Kidney glomerular epithelial cell (primary cell): ENCODE measurements around the gene CHN2.

Experiments
- DNase-seq: peaks from one replicate; lab custom pipeline; 2025; lab: John Stamatoyannopoulos, UW

The CHN2 gene

DNA sequence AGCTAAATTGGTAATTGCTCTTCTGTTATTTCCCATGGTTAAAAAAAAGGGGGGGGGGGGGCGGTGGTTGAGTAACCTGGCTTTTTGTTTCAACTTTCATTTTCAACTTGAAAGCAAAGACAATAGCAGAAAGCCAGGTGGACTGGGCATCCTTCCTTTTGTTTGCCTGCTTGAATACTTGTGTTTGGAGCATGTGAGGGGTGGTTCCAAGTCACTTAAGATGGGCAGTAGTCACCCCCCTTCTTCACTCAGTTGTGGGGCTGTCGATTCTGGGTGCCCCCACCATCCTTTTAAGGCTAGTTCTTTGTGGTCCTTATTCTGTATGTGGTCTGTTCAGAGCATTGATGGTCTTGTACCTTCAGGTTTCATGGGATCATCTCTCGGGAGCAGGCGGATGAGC is 203.4 kb downstream of the CHN2 start:
- no peak for DNase-seq

DNA sequence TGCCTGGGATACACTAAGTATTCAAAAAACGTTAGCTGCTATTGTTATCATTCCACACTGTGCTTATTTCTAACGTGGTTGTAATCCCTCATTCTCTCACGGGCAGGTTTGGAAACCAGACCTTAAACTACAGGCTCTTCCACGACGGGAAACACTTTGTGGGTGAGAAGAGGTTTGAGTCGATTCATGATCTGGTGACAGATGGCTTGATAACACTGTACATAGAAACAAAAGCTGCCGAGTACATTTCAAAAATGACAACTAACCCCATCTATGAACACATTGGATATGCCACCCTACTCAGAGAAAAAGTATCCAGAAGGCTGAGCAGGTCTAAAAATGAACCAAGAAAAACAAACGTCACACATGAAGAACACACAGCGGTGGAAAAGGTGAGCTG is 205.9 kb downstream of the CHN2 start:
- no peak for DNase-seq

DNA sequence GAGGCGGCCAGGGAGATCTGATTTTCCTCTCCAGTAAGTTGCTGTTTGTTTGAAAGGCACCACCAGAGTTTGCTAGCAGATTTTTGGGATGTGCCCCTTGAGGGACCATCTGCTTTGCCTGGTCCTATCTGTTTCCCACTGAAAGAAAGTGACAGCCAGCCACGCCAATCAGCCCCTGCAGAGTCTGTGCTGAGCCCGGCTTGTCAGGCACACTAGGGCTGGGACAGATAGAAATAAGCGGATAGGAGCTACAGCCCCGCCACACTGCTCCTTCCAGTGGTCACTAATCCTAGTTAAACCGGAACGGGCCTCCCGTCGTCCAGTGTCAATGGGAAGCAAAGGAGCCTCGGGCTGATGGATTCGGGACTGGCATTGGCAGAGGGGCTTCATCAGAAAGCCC is 207.2 kb downstream of the CHN2 start:
- no peak for DNase-seq

GRCh38 chr7:29405891-29406290 is 211.3 kb downstream of the CHN2 start:
- DNase-seq, result no peak

GRCh38 chr7:29406366-29406765 is 211.8 kb downstream of the CHN2 start:
- DNase-seq, result no peak

DNA sequence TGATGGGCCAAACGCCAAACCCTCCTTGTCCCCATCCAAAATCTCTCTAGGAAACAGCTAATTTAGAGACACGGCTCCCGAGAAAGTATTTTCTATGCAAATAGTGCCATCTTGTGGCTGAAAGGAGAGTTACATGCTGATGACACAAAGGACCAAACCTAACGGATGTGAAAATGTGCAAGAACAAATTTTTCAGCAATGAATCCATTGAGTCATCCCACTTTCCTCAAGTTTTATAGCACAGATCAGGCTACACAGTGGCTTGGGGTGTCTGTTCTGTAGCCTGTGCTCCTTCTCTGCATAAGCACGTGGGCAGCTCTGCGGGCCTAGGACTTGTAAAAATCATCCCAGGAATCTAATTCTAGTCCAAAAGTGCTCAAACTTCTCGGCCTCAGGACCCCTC is 214.3 kb downstream of the CHN2 start:
- peak; percentile 58 for DNase-seq

- DNase-seq, result no peak
These were observed 216.4 kb downstream of the CHN2 start for GRCh38 chr7:29410996-29411395.

- DNase-seq, result peak; percentile 51
These were observed 218.3 kb downstream of the CHN2 start for GRCh38 chr7:29412912-29413311.

- no peak for DNase-seq
These were observed 219.1 kb downstream of the CHN2 start for GRCh38 chr7:29413626-29414136.

DNA sequence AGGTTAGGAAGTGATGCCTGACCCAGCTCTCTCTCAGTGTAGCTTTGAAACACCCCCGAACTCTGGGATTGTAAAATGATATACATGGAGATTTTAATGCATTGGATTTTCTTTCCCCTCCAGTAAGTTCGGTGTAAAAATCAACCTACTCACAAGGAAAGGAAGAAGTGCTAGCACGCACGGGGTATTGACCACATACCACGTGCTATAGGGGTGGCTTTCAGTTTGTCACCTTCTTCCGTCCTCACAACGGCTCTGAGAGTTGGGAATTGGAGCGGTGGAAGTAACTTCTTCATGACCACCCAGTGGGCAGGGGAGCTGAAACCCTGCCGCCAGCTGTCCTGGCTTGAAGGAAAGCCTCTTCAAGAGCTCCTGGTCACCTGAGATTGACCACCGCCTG is 219.6 kb downstream of the CHN2 start:
- no peak for DNase-seq

DNA sequence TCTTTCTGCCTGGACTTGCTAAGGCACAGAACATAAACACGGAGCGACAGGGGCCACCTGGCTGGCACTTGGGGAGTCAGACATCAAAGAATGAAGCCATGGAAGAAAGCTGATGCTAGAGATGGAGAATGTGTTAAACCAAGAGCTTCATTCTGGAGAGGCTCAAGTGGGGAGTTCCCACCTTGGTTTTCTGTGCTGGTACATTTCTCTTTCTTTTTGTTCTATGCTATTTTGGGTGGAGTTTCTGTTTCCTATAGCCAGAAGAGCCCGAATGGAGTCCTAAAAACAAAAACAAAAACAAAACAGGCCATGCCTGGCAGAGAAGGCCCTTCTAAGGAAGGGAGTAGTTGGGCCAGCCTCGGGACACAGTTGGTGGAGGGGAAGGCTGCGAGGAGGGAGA is 220.6 kb downstream of the CHN2 start:
- DNase-seq, result no peak

DNA sequence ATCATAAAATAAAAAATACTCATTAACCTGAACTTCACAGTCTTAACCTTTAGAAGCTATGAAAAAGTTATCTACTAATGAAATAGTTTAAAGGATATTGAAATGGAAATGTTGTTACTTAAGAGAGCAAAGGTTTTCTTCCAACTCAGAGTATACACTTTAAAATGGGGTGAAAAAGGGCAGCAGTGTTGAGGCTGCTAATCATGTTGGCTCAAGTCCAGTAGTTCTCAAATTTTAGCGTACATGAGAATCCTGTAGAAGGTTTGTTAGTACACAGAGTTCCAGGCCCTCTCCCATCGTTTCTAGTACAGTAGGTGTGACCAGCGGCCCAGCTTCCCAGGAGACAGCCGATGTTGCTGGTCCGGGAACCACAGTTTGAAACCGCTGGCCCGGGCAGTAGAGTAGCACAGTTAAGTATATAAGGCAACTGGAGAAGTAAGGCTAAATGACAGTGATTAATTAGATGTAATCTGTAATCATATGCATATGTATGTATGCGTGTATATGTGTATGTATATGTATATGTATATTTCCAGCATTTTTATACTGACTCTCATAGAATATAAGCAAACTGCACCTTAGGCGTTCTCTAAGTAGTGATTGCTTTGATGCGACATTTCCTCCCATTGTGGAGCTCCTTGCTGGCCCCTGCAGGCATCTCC is 221.8 kb downstream of the CHN2 start:
- DNase-seq, result no peak

GRCh38 chr7:29416938-29417305 is 222.3 kb downstream of the CHN2 start:
- no peak for DNase-seq

DNA sequence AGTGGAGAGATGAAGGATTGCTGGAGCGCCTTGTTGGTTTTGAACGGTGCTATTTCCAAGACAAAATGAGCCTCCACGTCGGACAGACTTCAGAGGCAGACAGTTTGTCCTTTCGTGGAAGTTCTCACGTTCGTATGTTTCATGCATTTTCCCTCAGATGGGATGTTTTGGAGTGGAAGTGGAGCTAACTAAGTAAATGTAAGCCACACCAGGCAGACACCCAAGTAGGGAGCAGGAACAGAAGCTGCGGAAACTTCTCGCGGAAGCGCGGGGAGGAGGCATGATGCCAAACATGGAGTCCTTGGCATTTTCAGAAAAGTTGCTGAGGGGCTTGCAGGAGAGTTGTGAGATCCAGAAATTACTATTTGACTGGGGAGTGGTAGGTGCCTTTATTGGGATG is 223.5 kb downstream of the CHN2 start:
- DNase-seq, result no peak

DNA sequence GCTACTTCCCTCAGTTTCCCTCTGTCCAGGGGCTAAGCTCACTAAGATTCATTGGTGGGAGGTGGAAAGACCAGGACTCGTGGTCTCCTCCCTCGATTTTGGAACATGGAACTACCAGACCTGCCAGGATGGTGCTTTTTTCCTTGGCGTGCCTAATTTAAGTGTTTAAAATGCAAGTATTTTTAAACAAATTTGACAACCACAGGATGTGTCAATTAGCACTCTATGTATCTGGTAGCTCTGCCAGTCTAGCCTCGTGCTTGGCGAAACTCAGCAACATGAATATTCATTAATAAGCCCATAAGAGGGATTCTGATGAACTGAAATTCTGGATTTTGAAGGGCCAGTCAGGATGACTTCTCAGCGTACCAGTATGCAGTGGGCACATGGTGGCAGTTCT is 224.1 kb downstream of the CHN2 start:
- DNase-seq, result no peak

DNA sequence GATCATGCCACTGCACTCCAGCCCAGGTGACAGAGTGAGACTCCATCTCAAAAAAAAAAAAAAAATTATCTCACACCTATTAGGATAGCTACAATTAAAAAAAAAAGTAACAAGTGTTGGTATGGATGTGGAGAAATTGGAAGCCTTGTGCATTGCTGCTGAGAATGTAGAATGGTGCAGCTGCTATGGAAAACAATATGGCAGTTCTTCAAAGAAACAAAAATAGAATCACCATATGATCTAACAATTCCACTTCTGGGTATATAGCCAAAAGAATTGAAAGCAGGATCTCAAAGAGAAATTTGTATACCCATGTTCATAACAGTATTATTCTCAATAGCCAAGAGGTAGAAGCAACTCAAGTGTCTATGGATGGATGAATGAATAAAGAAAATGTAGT is 225.4 kb downstream of the CHN2 start:
- no peak for DNase-seq

GRCh38 chr7:29421010-29421956 is 226.7 kb downstream of the CHN2 start:
- no peak for DNase-seq

DNA sequence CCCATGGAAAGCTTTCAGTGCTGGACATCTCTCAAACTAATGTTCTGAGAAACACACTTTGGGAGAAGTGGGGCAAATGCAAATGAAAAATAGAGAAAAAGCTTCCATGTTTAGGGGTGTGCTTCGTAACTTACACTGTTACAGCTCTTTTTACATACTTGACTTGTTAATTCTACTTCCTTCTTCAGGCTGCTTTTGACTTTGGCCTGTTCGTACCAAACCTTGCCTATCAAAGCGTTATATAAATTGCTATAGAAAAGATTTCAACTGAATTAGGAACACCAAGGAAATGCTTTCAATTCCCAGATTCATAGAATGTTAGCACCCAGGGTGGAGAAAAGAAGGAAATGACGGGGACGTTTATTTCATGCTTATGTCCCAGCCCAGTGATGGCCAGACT is 228.3 kb downstream of the CHN2 start:
- DNase-seq, result no peak

DNA sequence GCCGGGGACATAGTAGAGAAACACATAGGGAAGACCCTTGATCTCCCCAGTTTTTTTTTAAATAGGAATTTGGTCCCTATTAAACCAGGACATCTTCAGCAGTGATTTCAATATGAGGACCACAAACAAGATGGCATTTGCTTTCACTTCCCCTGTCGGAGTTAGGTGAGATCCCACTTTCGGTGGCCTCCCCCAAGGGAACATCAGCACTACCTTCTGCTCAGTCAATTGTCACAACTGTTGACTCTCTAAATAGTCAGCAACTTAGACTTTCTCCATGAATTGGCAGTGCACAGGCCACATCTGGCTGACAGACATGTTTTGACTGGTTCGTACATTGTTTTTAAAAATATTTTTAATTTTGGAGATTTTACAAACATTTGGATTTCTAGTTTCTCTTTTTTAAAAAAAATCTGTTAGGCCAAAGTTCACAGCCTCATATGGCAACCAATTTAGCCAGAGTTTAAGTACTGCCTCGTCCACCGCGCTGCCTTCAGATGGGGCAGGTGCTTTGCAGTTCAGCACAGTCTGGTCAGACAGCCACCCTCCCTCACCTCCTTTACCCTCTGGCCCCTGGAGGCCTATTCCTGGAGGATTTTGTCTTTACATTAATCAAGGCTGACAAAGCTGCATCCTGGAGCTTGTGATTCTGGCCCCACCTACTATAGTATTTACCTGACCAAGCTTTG is 229.9 kb downstream of the CHN2 start:
- DNase-seq, result no peak

DNA sequence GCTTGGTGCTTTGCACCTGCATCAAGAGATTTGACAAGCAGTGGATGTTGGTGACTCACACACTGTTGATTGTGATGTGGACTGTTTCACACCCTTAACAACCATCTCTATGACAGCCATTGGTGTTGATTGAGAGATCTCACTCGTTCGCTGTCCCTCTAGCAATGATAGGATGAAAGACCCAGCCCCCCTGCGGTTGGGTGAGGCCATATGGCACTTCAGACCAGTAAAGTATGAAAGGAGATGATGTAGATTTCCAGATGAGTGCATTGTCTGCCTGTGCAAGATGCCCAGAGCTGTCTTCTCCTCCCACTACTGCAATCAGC is 230.4 kb downstream of the CHN2 start:
- DNase-seq, result no peak

DNA sequence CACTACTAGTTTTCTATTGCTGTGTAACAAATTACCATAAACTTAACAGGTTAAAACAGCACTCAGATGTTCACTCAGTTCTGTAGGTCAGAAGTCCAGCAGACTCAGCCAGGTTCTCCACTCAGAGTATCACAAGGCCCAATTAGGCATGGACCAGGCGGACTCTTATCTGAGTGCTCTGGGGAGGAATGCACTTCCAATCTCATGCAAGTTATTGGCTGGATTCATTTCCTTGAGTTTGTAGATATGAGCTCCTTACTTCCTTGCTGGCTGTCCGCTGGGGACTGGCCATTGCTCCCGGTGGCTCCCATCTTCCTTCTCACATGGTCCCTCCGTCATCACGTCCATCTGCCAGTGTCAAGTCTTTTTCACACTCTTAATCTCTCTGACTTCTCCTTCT is 232.0 kb downstream of the CHN2 start:
- DNase-seq, result no peak

DNA sequence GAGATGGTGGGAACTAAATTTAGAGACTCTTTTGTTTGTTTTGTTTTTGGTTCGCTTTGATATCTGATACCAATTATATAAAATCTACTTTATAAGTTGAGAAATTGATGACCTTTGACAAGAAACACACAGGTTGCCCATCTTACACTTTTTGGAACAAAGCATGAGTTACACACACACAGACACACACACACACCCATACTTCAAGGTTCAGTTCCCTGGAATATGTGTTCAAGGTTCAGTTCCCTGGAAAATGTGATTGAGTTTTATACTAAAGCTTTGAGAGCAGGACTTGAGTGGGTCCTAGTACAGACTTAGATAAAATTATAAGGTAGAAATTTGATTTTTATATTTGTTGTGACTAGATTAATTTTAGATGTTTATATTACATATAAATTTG is 234.8 kb downstream of the CHN2 start:
- DNase-seq, result no peak
